NCI-H1436 treated with DMSO at 0.1 percent for 48 hours (cell line): ENCODE data around the gene ZPR1.
"Not testable (repeated sequence)": the region's sequence is repeated elsewhere in the genome, so short reads cannot be mapped to it uniquely, and the experiment has no call there.

ENCODE experiments used
- DNase-seq: peaks from one replicate; lab custom pipeline; 2025; lab: John Stamatoyannopoulos, UW

The ZPR1 gene

GRCh38 chr11:116823031-116823843, 35.4 kb upstream of the ZPR1 start, which contains the start of gene APOA4:
APOA4 (minus strand) TSS chr11:116823304; CDS start chr11:116823191, 113 bp downstream.
- DNase-seq: no peak

GRCh38 chr11:116822575-116822974, 34.8 kb upstream of the ZPR1 start:
- no peak for DNase-seq

- no peak for DNase-seq
These were observed 33.5 kb upstream of the ZPR1 start for GRCh38 chr11:116821050-116821918.

- no peak for DNase-seq
These were observed 31.2 kb upstream of the ZPR1 start for GRCh38 chr11:116819049-116819448.

GRCh38 chr11:116814502-116814901, 26.7 kb upstream of the ZPR1 start:
- no peak for DNase-seq

GRCh38 chr11:116813781-116814471, 26.1 kb upstream of the ZPR1 start:
- no peak for DNase-seq

- DNase-seq: no peak
These were observed 25.3 kb upstream of the ZPR1 start for GRCh38 chr11:116813170-116813569.

- no peak for DNase-seq
These were observed 24.3 kb upstream of the ZPR1 start for GRCh38 chr11:116812109-116812508.

GRCh38 chr11:116811194-116811593, 23.4 kb upstream of the ZPR1 start:
- no peak for DNase-seq

- no peak for DNase-seq
These were observed 20.7 kb upstream of the ZPR1 start for GRCh38 chr11:116808262-116809175.

- DNase-seq: no peak
These were observed 19.9 kb upstream of the ZPR1 start for GRCh38 chr11:116807601-116808261.

- no peak for DNase-seq
These were observed 16.2 kb upstream of the ZPR1 start for GRCh38 chr11:116804001-116804400.

- not testable (repeated sequence) for DNase-seq
These were observed 13.8 kb upstream of the ZPR1 start for GRCh38 chr11:116801662-116802061.

- DNase-seq: no peak
These were observed 12.8 kb upstream of the ZPR1 start for GRCh38 chr11:116800610-116801009.

- no peak for DNase-seq
These were observed 10.5 kb upstream of the ZPR1 start for GRCh38 chr11:116798368-116798767.

GRCh38 chr11:116797816-116798215, 10.0 kb upstream of the ZPR1 start:
- no peak for DNase-seq

- no peak for DNase-seq
These were observed 8.7 kb upstream of the ZPR1 start for GRCh38 chr11:116796548-116796947.

GRCh38 chr11:116794851-116795250, 7.0 kb upstream of the ZPR1 start:
- no peak for DNase-seq

GRCh38 chr11:116793772-116794097, 5.9 kb upstream of the ZPR1 start:
- no peak for DNase-seq

- DNase-seq: no peak
These were observed 5.3 kb upstream of the ZPR1 start for GRCh38 chr11:116792869-116793771.
